HG02610 (cell line): ENCODE measurements around the gene KLK11.

Experiments used
- ATAC-seq: cut with Tn5 transposase; IDR thresholded peaks from one replicate; pipeline ENCODE4 v1.9.1; 2021; ENCODE audit warnings: mild to moderate bottlenecking, moderate library complexity; ENCODE audit not compliant: unreplicated experiment

Gene KLK11

GRCh38 chr19:51026554-51026831, at the start of gene KLK11:
Gene KLK11 (minus strand): TSS chr19:51026616. CDS start chr19:51025631, 985 bp downstream.
- no peak for ATAC-seq

GRCh38 chr19:51075998-51076397, 49.6 kb upstream of the KLK11 start:
- ATAC-seq: no peak

GRCh38 chr19:51071095-51071405, 44.6 kb upstream of the KLK11 start:
- no peak for ATAC-seq

GRCh38 chr19:51070334-51071094, 44.1 kb upstream of the KLK11 start:
- no peak for ATAC-seq

- ATAC-seq: no peak
Measured at GRCh38 chr19:51066393-51067186, 40.2 kb upstream of the KLK11 start.

- no peak for ATAC-seq
Measured at GRCh38 chr19:51065221-51065960, 39.0 kb upstream of the KLK11 start.

GRCh38 chr19:51064534-51065220, 38.3 kb upstream of the KLK11 start, which contains the start of gene KLK13:
Gene KLK13 (minus strand): TSS chr19:51065092. CDS start chr19:51065067, 25 bp downstream.
- no peak for ATAC-seq

- no peak for ATAC-seq
Measured at GRCh38 chr19:51063664-51064063, 37.2 kb upstream of the KLK11 start.

- ATAC-seq: no peak
Measured at GRCh38 chr19:51060973-51061372, 34.6 kb upstream of the KLK11 start.

- no peak for ATAC-seq
Measured at GRCh38 chr19:51060336-51060735, 33.9 kb upstream of the KLK11 start.

- ATAC-seq: no peak
Measured at GRCh38 chr19:51059715-51060114, 33.3 kb upstream of the KLK11 start.

- no peak for ATAC-seq
Measured at GRCh38 chr19:51055866-51056265, 29.4 kb upstream of the KLK11 start.

GRCh38 chr19:51047031-51047335, 20.6 kb upstream of the KLK11 start:
- ATAC-seq: no peak

- no peak for ATAC-seq
Measured at GRCh38 chr19:51044327-51044726, 17.9 kb upstream of the KLK11 start.

- ATAC-seq: no peak
Measured at GRCh38 chr19:51043497-51043896, 17.1 kb upstream of the KLK11 start.

GRCh38 chr19:51040151-51040550, 13.7 kb upstream of the KLK11 start:
- no peak for ATAC-seq

- ATAC-seq: no peak
Measured at GRCh38 chr19:51036519-51036918, 10.1 kb upstream of the KLK11 start.

- ATAC-seq: no peak
Measured at GRCh38 chr19:51034704-51035103, 8.3 kb upstream of the KLK11 start, which contains the start of gene KLK12. Gene KLK12 (minus strand): TSS chr19:51035002. CDS start chr19:51034621, 381 bp downstream.

- no peak for ATAC-seq
Measured at GRCh38 chr19:51031880-51032225, 5.4 kb upstream of the KLK11 start.

GRCh38 chr19:51031220-51031879, 4.9 kb upstream of the KLK11 start:
- no peak for ATAC-seq

GRCh38 chr19:51030631-51031030, 4.2 kb upstream of the KLK11 start:
- no peak for ATAC-seq
